Neural cell (in vitro differentiated cells): ENCODE measurements around the gene KATNAL1. TPM values are rescaled to one million over a fixed set of nuclear protein-coding genes. Genes with fewer than 3 reads are reported as not detected.

Experiments
- H2AFZ ChIP-seq: fragments of 200-600, 300-800 bp; sonication (generic), shearing (Covaris generic); 2 replicates; pipeline ENCODE4 v1.6.0; 2014; ENCODE audit warnings: low read depth, mild to moderate bottlenecking, antibody characterized with exemption, low read length, moderate library complexity
- H3F3A ChIP-seq: fragments of 200-600 bp; shearing (Covaris generic); 2 replicates; pipeline ENCODE4 v1.6.1; 2016; ENCODE audit warnings: mild to moderate bottlenecking, moderate library complexity, mixed read lengths, antibody characterized with exemption, low read length; ENCODE audit not compliant: insufficient read depth, poor library complexity, severe bottlenecking
- H3K27ac ChIP-seq: fragments of 200-600, 300-800 bp; sonication (generic), shearing (Covaris generic); 2 replicates; pipeline ENCODE4 v1.5.1; 2014; ENCODE audit warnings: mild to moderate bottlenecking, low read length, moderate library complexity
- H3K27me3 ChIP-seq: fragments of 300-800, 200-600 bp; sonication (generic), shearing (Covaris generic); 2 replicates; pipeline ENCODE4 v1.6.0; 2014; ENCODE audit warnings: mild to moderate bottlenecking, low read depth, low read length, moderate library complexity; ENCODE audit not compliant: insufficient read depth
- H3K36me3 ChIP-seq: fragments of 300-800, 200-600 bp; sonication (generic), shearing (Covaris generic); 2 replicates; pipeline ENCODE4 v1.5.1; 2014; ENCODE audit warnings: mild to moderate bottlenecking, antibody characterized with exemption, low read length, moderate library complexity; ENCODE audit not compliant: insufficient read depth
- H3K4me2 ChIP-seq: fragments of 300-800, 200-600 bp; sonication (generic), shearing (Covaris generic); 2 replicates; pipeline ENCODE4 v1.6.0; 2014; ENCODE audit warnings: mild to moderate bottlenecking, low read length
- H3K4me3 ChIP-seq: fragments of 300-800, 200-600 bp; sonication (generic), shearing (Covaris generic); 2 replicates; pipeline ENCODE4 v1.5.1; 2014; ENCODE audit warnings: mild to moderate bottlenecking, low read length, moderate library complexity
- H3K79me2 ChIP-seq: fragments of 200-600 bp; shearing (Covaris generic); replicated peaks from 2 replicates; pipeline ENCODE4 v1.6.0; 2014; ENCODE audit warnings: mild to moderate bottlenecking, low read length, moderate library complexity; ENCODE audit not compliant: insufficient read depth
- H3K9ac ChIP-seq: fragments of 300-800, 200-600 bp; sonication (generic), shearing (Covaris generic); 2 replicates; pipeline ENCODE4 v1.6.1; 2016; ENCODE audit warnings: mild to moderate bottlenecking, low read length, mixed read lengths
- H3K9me2 ChIP-seq: fragments of 200-600 bp; shearing (Covaris generic); 2 replicates; pipeline ENCODE4 v1.6.1; 2016; ENCODE audit warnings: mild to moderate bottlenecking, low read length, mixed read lengths; ENCODE audit not compliant: insufficient read depth
- H3K9me3 ChIP-seq: fragments of 200-600, 300-800 bp; sonication (generic), shearing (Covaris generic); 2 replicates; pipeline ENCODE4 v1.6.1; 2016; ENCODE audit warnings: mild to moderate bottlenecking, mixed run types, low read length, moderate library complexity, mixed read lengths
- H4K20me1 ChIP-seq: fragments of 200-600 bp; shearing (Covaris generic); 2 replicates; pipeline ENCODE4 v1.6.1; 2016; ENCODE audit warnings: mild to moderate bottlenecking, mixed run types; ENCODE audit not compliant: insufficient read depth
- CTCF ChIP-seq: fragments of 450-650 bp; IDR thresholded peaks from 2 replicates; pipeline ENCODE4 v1.5.1; 2014; ENCODE audit warnings: antibody characterized with exemption, mild to moderate bottlenecking, moderate library complexity; ENCODE audit not compliant: poor library complexity, severe bottlenecking
- EP300 ChIP-seq: fragments of 450-650 bp; conservative IDR thresholded peaks from 2 replicates; pipeline ENCODE4 v1.6.1; 2014; ENCODE audit warnings: antibody characterized with exemption, mild to moderate bottlenecking, moderate library complexity; ENCODE audit not compliant: poor library complexity, severe bottlenecking
- EZH2 ChIP-seq: fragments of 200-600, 300-800 bp; shearing (Covaris generic), sonication (generic); IDR thresholded peaks from 2 replicates; pipeline ENCODE4 v1.6.1; 2014; ENCODE audit warnings: antibody characterized with exemption, low read length, borderline replicate concordance, mild to moderate bottlenecking; ENCODE audit not compliant: insufficient read depth, poor library complexity, severe bottlenecking
- MXI1 ChIP-seq: fragments of 450-650 bp; conservative IDR thresholded peaks from 2 replicates; pipeline ENCODE4 v1.6.1; 2014; ENCODE audit warnings: antibody characterized with exemption, mild to moderate bottlenecking; ENCODE audit not compliant: poor library complexity, severe bottlenecking
- POLR2AphosphoS5 ChIP-seq: IDR thresholded peaks from 2 replicates; pipeline ENCODE4 v1.6.1; 2012
- RAD21 ChIP-seq: fragments of 450-650 bp; conservative IDR thresholded peaks from 2 replicates; pipeline ENCODE4 v1.6.1; 2014; ENCODE audit warnings: antibody characterized with exemption, mild to moderate bottlenecking, moderate library complexity
- SMC3 ChIP-seq: fragments of 450-650 bp; conservative IDR thresholded peaks from 2 replicates; pipeline ENCODE4 v1.6.1; 2014; ENCODE audit warnings: antibody characterized with exemption, mild to moderate bottlenecking, moderate library complexity; ENCODE audit not compliant: poor library complexity
- TAF1 ChIP-seq: IDR thresholded peaks from 2 replicates; pipeline ENCODE4 v1.6.1; 2012; ENCODE audit warnings: low read depth
- polyA plus RNA-seq: library from polyadenylated mRNA; depleted of rRNA; stranded (reverse); fragments of >200 nt; gene quantifications from 2 replicates; pipeline ENCODE4 v1.2.3, GENCODE V29; 2014
- TF ChIP-seq, protein P1 (sequence below): IDR thresholded peaks from 2 replicates; pipeline ENCODE4 v1.6.1; 2012; ENCODE audit warnings: borderline replicate concordance

The KATNAL1 gene
- polyA plus RNA-seq, 1 donor from 2014 or later, result 24.9 TPM

DNA sequence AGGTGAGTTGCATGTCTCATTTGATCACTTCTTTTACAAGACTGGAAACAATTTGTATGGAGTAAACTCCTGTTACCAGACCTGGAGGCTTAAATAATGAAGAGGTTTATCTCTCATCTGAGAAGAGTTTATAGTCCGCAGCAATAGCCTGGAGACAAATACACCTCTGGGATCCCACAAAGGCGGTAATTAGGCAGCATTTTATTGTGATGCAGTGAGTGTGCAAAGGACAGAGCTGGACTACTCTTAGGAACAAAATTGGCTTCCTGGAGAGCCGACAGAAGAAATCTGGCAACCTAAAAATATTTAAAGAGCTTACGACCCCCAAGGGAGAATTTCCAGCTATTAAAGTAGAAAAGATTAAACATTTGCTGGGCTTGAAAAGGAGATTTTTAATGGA lies 11.8 kb upstream of the KATNAL1 start:
- H3K9me3 ChIP-seq, result no peaks in the 10 kb centered on the region
- no peak overlapping the region for H3K9ac ChIP-seq
- H2AFZ ChIP-seq, result no peak overlapping the region
- no peak for TF ChIP-seq POLR2AphosphoS5
- TF ChIP-seq TAF1, result no peak
- no peak for TF ChIP-seq CTCF
- no peak for TF ChIP-seq MXI1
- no peak for TF ChIP-seq RAD21
- TF ChIP-seq, protein P1, sequence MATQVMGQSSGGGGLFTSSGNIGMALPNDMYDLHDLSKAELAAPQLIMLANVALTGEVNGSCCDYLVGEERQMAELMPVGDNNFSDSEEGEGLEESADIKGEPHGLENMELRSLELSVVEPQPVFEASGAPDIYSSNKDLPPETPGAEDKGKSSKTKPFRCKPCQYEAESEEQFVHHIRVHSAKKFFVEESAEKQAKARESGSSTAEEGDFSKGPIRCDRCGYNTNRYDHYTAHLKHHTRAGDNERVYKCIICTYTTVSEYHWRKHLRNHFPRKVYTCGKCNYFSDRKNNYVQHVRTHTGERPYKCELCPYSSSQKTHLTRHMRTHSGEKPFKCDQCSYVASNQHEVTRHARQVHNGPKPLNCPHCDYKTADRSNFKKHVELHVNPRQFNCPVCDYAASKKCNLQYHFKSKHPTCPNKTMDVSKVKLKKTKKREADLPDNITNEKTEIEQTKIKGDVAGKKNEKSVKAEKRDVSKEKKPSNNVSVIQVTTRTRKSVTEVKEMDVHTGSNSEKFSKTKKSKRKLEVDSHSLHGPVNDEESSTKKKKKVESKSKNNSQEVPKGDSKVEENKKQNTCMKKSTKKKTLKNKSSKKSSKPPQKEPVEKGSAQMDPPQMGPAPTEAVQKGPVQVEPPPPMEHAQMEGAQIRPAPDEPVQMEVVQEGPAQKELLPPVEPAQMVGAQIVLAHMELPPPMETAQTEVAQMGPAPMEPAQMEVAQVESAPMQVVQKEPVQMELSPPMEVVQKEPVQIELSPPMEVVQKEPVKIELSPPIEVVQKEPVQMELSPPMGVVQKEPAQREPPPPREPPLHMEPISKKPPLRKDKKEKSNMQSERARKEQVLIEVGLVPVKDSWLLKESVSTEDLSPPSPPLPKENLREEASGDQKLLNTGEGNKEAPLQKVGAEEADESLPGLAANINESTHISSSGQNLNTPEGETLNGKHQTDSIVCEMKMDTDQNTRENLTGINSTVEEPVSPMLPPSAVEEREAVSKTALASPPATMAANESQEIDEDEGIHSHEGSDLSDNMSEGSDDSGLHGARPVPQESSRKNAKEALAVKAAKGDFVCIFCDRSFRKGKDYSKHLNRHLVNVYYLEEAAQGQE, result no peak
- no peak for TF ChIP-seq EZH2
- no peak for TF ChIP-seq EP300
- no peak for TF ChIP-seq SMC3
- no peaks in the 10 kb centered on the region for H3K27me3 ChIP-seq
- no peaks in the 10 kb centered on the region for H3K9me2 ChIP-seq
- H3K4me3 ChIP-seq, result no peak overlapping the region
- no peaks in the 10 kb centered on the region for H3K79me2 ChIP-seq
- no peaks in the 10 kb centered on the region for H4K20me1 ChIP-seq
- peak overlapping the region; percentile 40 for H3K27ac ChIP-seq
- H3K36me3 ChIP-seq, result no peaks in the 10 kb centered on the region
- H3F3A ChIP-seq, result no peaks in the 10 kb centered on the region
- no peak overlapping the region for H3K4me2 ChIP-seq

GRCh38 chr13:30318026-30318425 lies 10.7 kb upstream of the KATNAL1 start:
- Histone ChIP-seq H3K79me2 (no peaks in the 10 kb centered on the region), H3K9me2 (no peaks in the 10 kb centered on the region), H4K20me1 (no peaks in the 10 kb centered on the region), H3F3A (no peaks in the 10 kb centered on the region), H3K27me3 (no peaks in the 10 kb centered on the region), H3K27ac (no peak overlapping the region), H2AFZ (no peak overlapping the region), H3K9me3 (no peaks in the 10 kb centered on the region), H3K4me3 (no peak overlapping the region), H3K36me3 (no peaks in the 10 kb centered on the region), H3K4me2 (no peak overlapping the region), H3K9ac (no peak overlapping the region)
- no peak for TF ChIP-seq EP300
- TF ChIP-seq RAD21, result no peak
- no peak for TF ChIP-seq CTCF
- no peak for TF ChIP-seq EZH2
- TF ChIP-seq, protein P1, result no peak
- no peak for TF ChIP-seq POLR2AphosphoS5
- TF ChIP-seq SMC3, result no peak
- TF ChIP-seq TAF1, result no peak
- no peak for TF ChIP-seq MXI1
